GM21528 (cell line): Measurements from ENCODE around the gene ZNF283.

Experiments
- ATAC-seq: cut with Tn5 transposase; IDR thresholded peaks from one replicate; pipeline ENCODE4 v1.9.1; 2021; ENCODE audit warnings: mild to moderate bottlenecking, moderate library complexity; ENCODE audit not compliant: unreplicated experiment, low FRiP score

Gene ZNF283

GRCh38 chr19:43826787-43827754, at the start of gene ZNF283:
Gene ZNF283, plus strand, starts transcription at chr19:43827321. Its CDS starts 6,184 bp downstream, at chr19:43833505.
- ATAC-seq, result peak; percentile 80

GRCh38 chr19:43778651-43779050, 48.5 kb upstream of the ZNF283 start:
- ATAC-seq, result no peak

- no peak for ATAC-seq
Observed at GRCh38 chr19:43779147-43779819, 47.8 kb upstream of the ZNF283 start.

GRCh38 chr19:43779820-43780219, 47.3 kb upstream of the ZNF283 start:
- ATAC-seq, result no peak

- peak; percentile 35 for ATAC-seq
Observed at GRCh38 chr19:43780706-43781525, 46.2 kb upstream of the ZNF283 start, which contains the start of gene KCNN4. Gene KCNN4, minus strand, starts transcription at chr19:43780973. Its CDS starts 112 bp downstream, at chr19:43780861.

GRCh38 chr19:43781630-43782310, 45.4 kb upstream of the ZNF283 start:
- no peak for ATAC-seq

- no peak for ATAC-seq
Observed at GRCh38 chr19:43782311-43782660, 44.8 kb upstream of the ZNF283 start.

GRCh38 chr19:43782689-43783231, 44.4 kb upstream of the ZNF283 start:
- ATAC-seq, result no peak

GRCh38 chr19:43783636-43784035, 43.5 kb upstream of the ZNF283 start:
- ATAC-seq, result no peak

- ATAC-seq, result no peak
Observed at GRCh38 chr19:43784241-43784980, 42.7 kb upstream of the ZNF283 start.

- peak; percentile 54 for ATAC-seq
Observed at GRCh38 chr19:43784981-43785808, 41.9 kb upstream of the ZNF283 start.

- no peak for ATAC-seq
Observed at GRCh38 chr19:43786665-43787064, 40.5 kb upstream of the ZNF283 start.

- ATAC-seq, result no peak
Observed at GRCh38 chr19:43789029-43789428, 38.1 kb upstream of the ZNF283 start.

GRCh38 chr19:43790587-43790986, 36.5 kb upstream of the ZNF283 start:
- ATAC-seq, result no peak

- no peak for ATAC-seq
Observed at GRCh38 chr19:43797118-43797517, 30.0 kb upstream of the ZNF283 start.

GRCh38 chr19:43797556-43797955, 29.6 kb upstream of the ZNF283 start:
- ATAC-seq, result no peak

- no peak for ATAC-seq
Observed at GRCh38 chr19:43798026-43798545, 29.0 kb upstream of the ZNF283 start.
